ENCODE data around the gene FMN2. TPM values are rescaled to one million over a fixed set of nuclear protein-coding genes. Genes with fewer than 3 reads are reported as not detected.

Gene FMN2
- total RNA-seq, 2 donors from 2014 or later, result 26.9 to 27.2 TPM

- peaks cover 26% of the 10 kb centered on the region for H3K36me3 Mint-ChIP-seq (ENCODE audit: low read depth)
- no peak for TF ChIP-seq CTCF (conservative IDR thresholded peaks at IDR 0.05)
- H3K27me3 Mint-ChIP-seq (ENCODE audit: insufficient read depth), result no peaks in the 10 kb centered on the region
- peaks cover 4% of the 10 kb centered on the region for H3K9me3 Mint-ChIP-seq
- H3K27ac Mint-ChIP-seq, result no peak overlapping the region
- H3K4me3 ChIP-seq (ENCODE audit: low read length), result no peak overlapping the region
- no peak overlapping the region for H3K4me3 Mint-ChIP-seq
- 94 to 100% methylated on average over 4 to 5 of the region's 6 CpGs for whole genome bisulfite sequencing, 2 experiments (ENCODE audit: insufficient coverage in 1 of 2, insufficient read length in 1 of 2)
- H3K36me3 ChIP-seq (ENCODE audit: control insufficient read depth, insufficient read depth, low read length), result peaks cover 31% of the 10 kb centered on the region
- H3K4me1 ChIP-seq (ENCODE audit: control insufficient read depth, insufficient read depth, low read length), result peaks cover 15% of the 10 kb centered on the region
- no peaks in the 10 kb centered on the region for H3K27me3 ChIP-seq (ENCODE audit: control insufficient read depth, insufficient read depth, low read length, poor library complexity, severe bottlenecking)
- no peak overlapping the region for H3K27ac ChIP-seq (ENCODE audit: low read depth, low read length)
- no peak for DNase-seq
- H3K9me3 ChIP-seq (ENCODE audit: control insufficient read depth, low read length), result peaks cover 14% of the 10 kb centered on the region
- H3K4me1 Mint-ChIP-seq, result peaks cover 10% of the 10 kb centered on the region
- H3K9ac ChIP-seq (ENCODE audit: extremely low read depth, low read length, poor library complexity, severe bottlenecking), result no peak overlapping the region
Measured at GRCh38 chr1:240478536-240478935, 386.9 kb downstream of the FMN2 start.

GRCh38 chr1:240484804-240485443, 393.2 kb downstream of the FMN2 start:
- H3K9ac ChIP-seq (ENCODE audit: extremely low read depth, low read length, poor library complexity, severe bottlenecking), result no peak overlapping the region

GRCh38 chr1:240486611-240487010, 394.9 kb downstream of the FMN2 start:
- no peak for DNase-seq
- Histone ChIP-seq H3K9me3 (ENCODE audit: control insufficient read depth, low read length) (no peaks in the 10 kb centered on the region), H3K27me3 (ENCODE audit: control insufficient read depth, insufficient read depth, low read length, poor library complexity, severe bottlenecking) (no peaks in the 10 kb centered on the region), H3K4me1 (ENCODE audit: control insufficient read depth, insufficient read depth, low read length) (peaks cover 5% of the 10 kb centered on the region), H3K4me3 (ENCODE audit: low read length) (no peak overlapping the region), H3K27ac (ENCODE audit: low read depth, low read length) (no peak overlapping the region), H3K36me3 (ENCODE audit: control insufficient read depth, insufficient read depth, low read length) (peaks cover 11% of the 10 kb centered on the region), H3K9ac (ENCODE audit: extremely low read depth, low read length, poor library complexity, severe bottlenecking) (no peak overlapping the region)
- Mint-ChIP-seq H3K27me3 (ENCODE audit: insufficient read depth) (no peaks in the 10 kb centered on the region), H3K36me3 (ENCODE audit: low read depth) (peaks cover 3% of the 10 kb centered on the region), H3K4me3 (no peak overlapping the region), H3K4me1 (peaks cover 9% of the 10 kb centered on the region), H3K27ac (no peak overlapping the region), H3K9me3 (no peaks in the 10 kb centered on the region)
- no peak for TF ChIP-seq CTCF (conservative IDR thresholded peaks at IDR 0.05)
- 91 to 100% methylated on average over 4 to 6 of the region's 6 CpGs for WGBS, 2 experiments (ENCODE audit: insufficient coverage in 1 of 2, insufficient read length in 1 of 2)

More at GRCh38 chr1:240484804-240485443, 393.2 kb downstream of the FMN2 start:
- Mint-ChIP-seq H3K4me3 (no peak overlapping the region), H3K4me1 (peaks cover 1% of the 10 kb centered on the region), H3K36me3 (ENCODE audit: low read depth) (no peaks in the 10 kb centered on the region), H3K27me3 (ENCODE audit: insufficient read depth) (no peaks in the 10 kb centered on the region), H3K9me3 (no peaks in the 10 kb centered on the region), H3K27ac (no peak overlapping the region)
- H3K27me3 ChIP-seq (ENCODE audit: control insufficient read depth, insufficient read depth, low read length, poor library complexity, severe bottlenecking), result no peaks in the 10 kb centered on the region
- WGBS, 2 experiments (ENCODE audit: insufficient coverage in 1 of 2, insufficient read length in 1 of 2), result 95 to 96% methylated on average over 5 to 6 of the region's 6 CpGs
- H3K9me3 ChIP-seq (ENCODE audit: control insufficient read depth, low read length), result no peaks in the 10 kb centered on the region
- peaks cover 5% of the 10 kb centered on the region for H3K4me1 ChIP-seq (ENCODE audit: control insufficient read depth, insufficient read depth, low read length)
- H3K27ac ChIP-seq (ENCODE audit: low read depth, low read length), result no peak overlapping the region
- no peak for DNase-seq
- peaks cover 1% of the 10 kb centered on the region for H3K36me3 ChIP-seq (ENCODE audit: control insufficient read depth, insufficient read depth, low read length)
- TF ChIP-seq CTCF (conservative IDR thresholded peaks at IDR 0.05), result no peak
- no peak overlapping the region for H3K4me3 ChIP-seq (ENCODE audit: low read length)

All from endodermal cell (in vitro differentiated cells).